Prostate gland (tissue), 2 donors: ENCODE measurements around the gene SH3TC1. TPM values are rescaled to one million over a fixed set of nuclear protein-coding genes. Genes with fewer than 3 reads are reported as not detected.
A peak's percentile ranks its signal among the peaks of the same experiment; 100 is the strongest.

ENCODE experiments used
- DNase-seq: peaks from one replicate; pipeline ENCODE4 v3.0.0-alpha.2; 2019; ENCODE audit warnings: low spot score
- H3K27ac ChIP-seq, 2 donors: fragments of 200-600 bp; sonication (generic); 2 replicates each; pipeline ENCODE4 v1.5.1; 2017 to 2019
- H3K27me3 ChIP-seq: fragments of 200-600 bp; sonication (generic); replicated peaks from 2 replicates; pipeline ENCODE4 v1.5.1; 2019; ENCODE audit not compliant: insufficient read depth
- H3K36me3 ChIP-seq, 2 donors: fragments of 200-600 bp; sonication (generic); 1 replicate in 1 of 2; 2 replicates in 1 of 2; pipeline versions ENCODE4 v1.5.1 to v1.8.1; 2017 to 2019
- H3K4me1 ChIP-seq: fragments of 200-600 bp; sonication (generic); replicated peaks from 2 replicates; pipeline ENCODE4 v1.5.1; 2019
- H3K4me3 ChIP-seq, 2 donors: fragments of 200-600 bp; sonication (generic); 2 replicates each; pipeline ENCODE4 v1.5.1; 2017 to 2019
- H3K9me3 ChIP-seq: fragments of 200-600 bp; sonication (generic); 2 replicates; pipeline ENCODE4 v1.5.1; 2017
- CTCF ChIP-seq, 4 experiments: fragments of 200-600 bp in 2 of 4; fragments of 450-650 bp in 2 of 4; sonication (generic) in 2 of 4; IDR thresholded peaks; 1 replicate in 3 of 4; 2 replicates in 1 of 4; pipeline ENCODE4 v1.5.1; 2016 to 2019; ENCODE audit warnings: antibody characterized with exemption in 4 of 4, mild to moderate bottlenecking in 2 of 4, moderate library complexity in 2 of 4
- POLR2A ChIP-seq: fragments of 450-650 bp; IDR thresholded peaks from one replicate; pipeline ENCODE4 v1.6.1; 2016; ENCODE audit warnings: antibody characterized with exemption, mild to moderate bottlenecking
- POLR2AphosphoS5 ChIP-seq: sonication (generic); formaldehyde crosslinking; IDR thresholded peaks from one replicate; pipeline ENCODE4 v1.6.1; 2017; ENCODE audit warnings: antibody characterized with exemption
- whole genome bisulfite sequencing: methylation state at CpG from one replicate; pipeline ENCODE4 v1.1.5; 2018; 5-methylcytosine and 5-hydroxymethylcytosine counted together
- intact Hi-C: fragments of 100-400 bp; cut with DNase I; formaldehyde crosslinking; loops from one replicate; pipeline ENCODE4 v1.14.2; 2022
- total RNA-seq, 2 donors: library from RNA; depleted of rRNA; stranded (reverse); fragments of >200 nt; gene quantifications; one replicate each; pipeline ENCODE4 v1.1.0, GENCODE V29; 2016

The SH3TC1 gene
- total RNA-seq, 2 donors from 2014 or later, result 22.4 to 37.5 TPM

DNA sequence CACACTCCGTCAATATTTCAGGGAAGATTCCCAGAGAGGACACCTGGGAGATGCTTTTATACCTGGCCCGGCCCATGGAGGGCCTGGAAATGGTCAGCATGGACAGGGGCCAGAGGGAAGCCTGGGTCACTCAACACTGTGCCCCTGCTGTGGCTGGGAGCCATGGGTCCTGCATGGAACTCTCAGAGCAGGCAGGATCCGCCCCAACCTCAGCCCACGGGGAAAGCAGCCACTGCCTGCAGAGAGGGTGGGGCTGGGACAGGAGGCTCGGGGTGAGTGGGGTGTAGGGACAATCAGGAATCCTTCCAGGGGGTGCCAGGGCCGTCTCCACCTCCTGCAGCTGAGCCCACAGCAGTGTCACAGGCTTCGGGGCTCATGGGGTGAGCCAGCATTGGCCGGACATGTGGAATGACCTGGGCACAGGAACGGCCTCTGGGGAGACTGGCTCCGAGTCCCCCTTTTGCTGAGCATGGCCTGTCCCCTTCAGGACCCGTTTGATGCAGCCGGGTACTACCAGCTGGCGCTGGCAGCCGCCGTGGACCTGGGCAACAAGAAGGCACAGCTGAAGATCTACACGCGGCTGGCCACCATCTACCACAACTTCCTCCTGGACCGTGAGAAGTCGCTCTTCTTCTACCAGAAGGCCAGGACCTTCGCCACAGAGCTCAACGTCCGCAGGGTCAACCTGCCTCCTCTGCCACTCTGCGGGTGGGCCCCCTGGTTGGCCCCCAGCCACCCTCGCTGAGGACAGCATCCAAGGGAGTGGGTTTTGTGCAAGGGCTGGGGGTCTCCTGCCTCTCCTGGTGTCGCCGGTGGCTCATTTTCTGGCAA, 41.3 kb downstream of the SH3TC1 start:
- TF ChIP-seq POLR2A, result no peak
- TF ChIP-seq CTCF (IDR thresholded peaks at IDR 0.05), result no peak
- TF ChIP-seq POLR2AphosphoS5, result no peak
- Histone ChIP-seq H3K27ac (no peak overlapping the region), H3K36me3 (no peaks in the 10 kb centered on the region), H3K9me3 (no peaks in the 10 kb centered on the region), H3K4me1 (no peaks in the 10 kb centered on the region), H3K27me3 (no peaks in the 10 kb centered on the region), H3K4me3 (no peak overlapping the region)
- DNase-seq, result no peak
- 80% methylated on average over 26 of the region's 26 CpGs for WGBS
- intact Hi-C loops, result loop anchor here (5.0 kb wide), 1 partner anchor 352 kb away; the partner anchor contains the start of gene CPZ

- no peak overlapping the region for H3K27ac ChIP-seq
- no peaks in the 10 kb centered on the region for H3K9me3 ChIP-seq
- no peaks in the 10 kb centered on the region for H3K36me3 ChIP-seq
- no peaks in the 10 kb centered on the region for H3K4me1 ChIP-seq
- no peak for TF ChIP-seq POLR2A
- TF ChIP-seq CTCF (IDR thresholded peaks at IDR 0.05), result no peak
- TF ChIP-seq POLR2AphosphoS5, result no peak
- WGBS, result 91% methylated on average over 14 of the region's 14 CpGs
- no peak overlapping the region for H3K4me3 ChIP-seq
- no peak for DNase-seq
- no peaks in the 10 kb centered on the region for H3K27me3 ChIP-seq
- intact Hi-C loops, result loop anchor here (5.0 kb wide), 1 partner anchor 351 kb away; the partner anchor contains the start of gene CPZ
Observed at GRCh38 chr4:8241211-8241779, 42.2 kb downstream of the SH3TC1 start.

DNA sequence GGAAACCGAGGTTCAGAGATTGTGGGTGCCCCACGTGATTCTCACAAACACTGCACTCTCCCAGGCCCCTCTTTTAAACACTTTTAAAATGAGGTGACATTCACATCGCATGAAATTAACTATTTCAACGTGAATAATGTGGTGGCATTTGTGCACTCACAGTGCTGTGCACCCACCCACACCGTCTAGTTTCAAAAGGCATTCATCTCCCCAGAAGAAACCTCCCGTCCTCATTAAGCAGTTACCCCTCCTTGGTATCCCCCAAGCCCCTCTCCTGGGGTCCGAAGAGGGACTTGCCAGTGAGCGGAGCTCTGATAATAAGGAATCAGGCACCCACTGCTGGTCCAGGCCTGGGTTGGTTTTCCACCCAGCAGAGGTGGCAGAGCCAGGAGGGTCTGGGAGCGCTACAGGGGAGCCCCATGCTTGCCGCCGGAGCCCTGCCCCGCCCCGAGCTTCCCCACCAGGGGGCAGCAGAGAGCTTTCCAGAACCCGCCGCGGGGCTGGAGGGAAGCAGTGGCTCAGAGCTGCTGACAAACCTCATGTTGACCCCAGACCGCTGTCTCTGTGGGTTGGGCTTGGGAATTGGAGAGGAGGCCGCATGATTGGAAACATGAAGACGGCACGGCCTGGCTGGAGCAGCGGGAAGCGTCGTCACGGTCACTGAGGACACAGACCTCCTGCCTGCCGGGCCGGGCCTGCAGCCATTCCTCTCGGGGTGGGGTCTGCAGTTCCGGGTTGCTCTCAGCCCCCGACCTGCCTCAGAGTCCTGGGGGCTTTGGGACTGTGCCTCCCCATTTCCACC, 43.0 kb downstream of the SH3TC1 start:
- H3K27ac ChIP-seq, result no peak overlapping the region
- no peaks in the 10 kb centered on the region for H3K27me3 ChIP-seq
- 21% methylated on average over 28 of the region's 29 CpGs for WGBS
- TF ChIP-seq CTCF (IDR thresholded peaks at IDR 0.05) (peak; percentile 96 to 99 (median 97)), POLR2A (no peak), POLR2AphosphoS5 (peak; percentile 69)
- H3K36me3 ChIP-seq, result no peaks in the 10 kb centered on the region
- H3K4me3 ChIP-seq, result no peak overlapping the region
- no peaks in the 10 kb centered on the region for H3K9me3 ChIP-seq
- intact Hi-C loops, result loop anchor here (1.0 to 5.0 kb wide), 2 partner anchors 161 to 350 kb away; partner anchors contain the start of gene CPZ
- peak; percentile 70 for DNase-seq
- no peaks in the 10 kb centered on the region for H3K4me1 ChIP-seq

DNA sequence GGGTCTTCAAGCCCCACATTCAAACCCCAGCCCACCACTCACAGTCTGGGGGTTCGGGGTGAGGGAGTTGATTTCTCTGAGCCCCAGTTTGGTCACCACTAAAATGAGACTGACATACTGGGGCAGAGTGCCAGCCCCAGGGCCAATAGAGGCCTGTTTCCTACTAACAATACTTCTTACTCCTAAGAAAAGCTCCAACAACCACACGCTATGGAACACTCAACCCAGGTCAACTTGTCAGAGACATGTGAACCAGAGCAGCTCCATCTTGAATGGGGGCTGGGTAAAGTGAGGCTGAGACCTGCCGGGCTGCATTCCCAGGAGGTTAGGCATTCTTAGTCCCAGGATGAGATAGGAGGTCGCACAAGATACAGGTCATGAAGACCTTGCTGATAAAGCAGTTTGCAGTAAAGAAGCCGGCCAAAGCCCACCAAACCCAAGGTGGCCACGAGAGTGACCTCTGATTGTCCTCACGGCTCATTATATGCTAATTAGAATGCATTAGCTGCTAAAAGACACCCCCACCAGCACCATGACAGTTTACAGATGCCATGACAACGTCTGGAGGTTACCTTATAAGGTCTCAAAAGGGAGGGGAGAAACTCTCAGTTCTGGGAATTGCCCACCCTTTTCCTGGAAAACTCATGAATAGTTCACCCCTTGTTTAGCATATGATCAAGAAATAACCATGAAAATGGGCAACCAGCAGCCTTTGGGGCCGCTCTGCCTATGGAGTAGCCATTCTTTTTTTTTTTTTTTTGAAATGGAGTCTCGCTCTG, 43.9 kb downstream of the SH3TC1 start:
- Histone ChIP-seq H3K4me1 (no peaks in the 10 kb centered on the region), H3K9me3 (no peaks in the 10 kb centered on the region), H3K4me3 (no peak overlapping the region), H3K36me3 (no peaks in the 10 kb centered on the region), H3K27ac (no peak overlapping the region), H3K27me3 (no peaks in the 10 kb centered on the region)
- WGBS, result 81% methylated on average over 10 of the region's 10 CpGs
- no peak for DNase-seq
- TF ChIP-seq POLR2AphosphoS5 (no peak), POLR2A (no peak), CTCF (IDR thresholded peaks at IDR 0.05) (no peak)
- intact Hi-C loops, result loop anchor here (1.0 to 5.0 kb wide), 2 partner anchors 160 to 349 kb away; partner anchors contain the start of gene CPZ
